Liver (tissue), 3 donors: ENCODE results near the gene PIP5K1C.

ENCODE experiments used
- CTCF ChIP-seq: fragments of 150-350 bp; IDR thresholded peaks from 2 replicates; pipeline ENCODE4 v1.5.1; 2017; ENCODE audit warnings: improper control_type of control experiment, low read depth, low read length; ENCODE audit not compliant: missing input control
- EGR1 ChIP-seq, 2 donors: IDR thresholded peaks; 2 replicates each; pipeline ENCODE4 v1.6.1; 2016 to 2018; ENCODE audit warnings: antibody characterized with exemption in 2 of 2, low read depth in 2 of 2
- GABPA ChIP-seq, 2 donors: IDR thresholded peaks in 1 of 2; conservative IDR thresholded peaks in 1 of 2; 2 replicates each; pipeline ENCODE4 v1.6.1; 2016; ENCODE audit warnings: antibody characterized with exemption in 2 of 2, mild to moderate bottlenecking in 1 of 2, moderate library complexity in 1 of 2
- JUND ChIP-seq, 2 donors: IDR thresholded peaks; 2 replicates each; pipeline ENCODE4 v1.6.1; 2016; ENCODE audit warnings: antibody characterized with exemption in 2 of 2
- NR2F2 ChIP-seq: IDR thresholded peaks from 2 replicates; pipeline ENCODE4 v1.6.1; 2016; ENCODE audit warnings: antibody characterized with exemption
- REST ChIP-seq: IDR thresholded peaks from 2 replicates; pipeline ENCODE4 v1.6.1; 2016; ENCODE audit warnings: antibody characterized with exemption, mild to moderate bottlenecking
- SP1 ChIP-seq: IDR thresholded peaks from 2 replicates; pipeline ENCODE4 v1.6.1; 2018; ENCODE audit warnings: antibody characterized with exemption, mild to moderate bottlenecking
- TAF1 ChIP-seq: conservative IDR thresholded peaks from 2 replicates; pipeline ENCODE4 v1.6.1; 2016; ENCODE audit warnings: antibody characterized with exemption, mild to moderate bottlenecking
- ZBTB33 ChIP-seq: IDR thresholded peaks from 2 replicates; pipeline ENCODE4 v1.6.1; 2016; ENCODE audit warnings: antibody characterized with exemption
- donor health status: healthy.
- donor health status: healthy.

- TF ChIP-seq JUND (IDR thresholded peaks at IDR 0.05), result no peak
- no peak for TF ChIP-seq CTCF
- no peak for TF ChIP-seq SP1
- no peak for TF ChIP-seq TAF1
- no peak for TF ChIP-seq ZBTB33
- TF ChIP-seq GABPA (IDR thresholded peaks at IDR 0.05 in 1 of 2, conservative IDR thresholded peaks at IDR 0.05 in 1 of 2), result no peak
- no peak for TF ChIP-seq REST
- no peak for TF ChIP-seq NR2F2
- TF ChIP-seq EGR1 (IDR thresholded peaks at IDR 0.05; ENCODE audit: low read depth in 2 of 2), result no peak
Observed at GRCh38 chr19:3733549-3734309, 33.5 kb upstream of the PIP5K1C start.
